GM18870 (cell line): Measurements from ENCODE around the gene DGKI.

ENCODE experiments used
- ATAC-seq: cut with Tn5 transposase; IDR thresholded peaks from one replicate; pipeline ENCODE4 v1.9.1; 2021; ENCODE audit warnings: moderate library complexity; ENCODE audit not compliant: unreplicated experiment

The DGKI gene

GRCh38 chr7:137873524-137873923 is 26.8 kb upstream of the DGKI start:
- peak; percentile 38 for ATAC-seq

GRCh38 chr7:137871170-137871915 is 24.6 kb upstream of the DGKI start:
- no peak for ATAC-seq

- no peak for ATAC-seq
Measured at GRCh38 chr7:137870684-137871083, 23.9 kb upstream of the DGKI start.

- ATAC-seq, result no peak
Measured at GRCh38 chr7:137870078-137870477, 23.3 kb upstream of the DGKI start.

- ATAC-seq, result no peak
Measured at GRCh38 chr7:137869260-137869659, 22.5 kb upstream of the DGKI start.

GRCh38 chr7:137867289-137867688 is 20.5 kb upstream of the DGKI start:
- ATAC-seq, result no peak

GRCh38 chr7:137865764-137866163 is 19.0 kb upstream of the DGKI start:
- no peak for ATAC-seq

- ATAC-seq, result no peak
Measured at GRCh38 chr7:137862964-137863363, 16.2 kb upstream of the DGKI start.

GRCh38 chr7:137862358-137862757 is 15.6 kb upstream of the DGKI start:
- ATAC-seq, result no peak

GRCh38 chr7:137860542-137860941 is 13.8 kb upstream of the DGKI start:
- ATAC-seq, result no peak

- no peak for ATAC-seq
Measured at GRCh38 chr7:137853053-137853452, 6.3 kb upstream of the DGKI start.

- no peak for ATAC-seq
Measured at GRCh38 chr7:137852108-137852507, 5.3 kb upstream of the DGKI start.

- no peak for ATAC-seq
Measured at GRCh38 chr7:137850972-137851945, 4.5 kb upstream of the DGKI start.

GRCh38 chr7:137850571-137850970 is 3.8 kb upstream of the DGKI start:
- ATAC-seq, result no peak

- ATAC-seq, result no peak
Measured at GRCh38 chr7:137848095-137848494, 1.3 kb upstream of the DGKI start.

- no peak for ATAC-seq
Measured at GRCh38 chr7:137847568-137848050, 835 bp upstream of the DGKI start.

- no peak for ATAC-seq
Measured at GRCh38 chr7:137846549-137846826, 286 bp downstream of the DGKI start.

- ATAC-seq, result no peak
Measured at GRCh38 chr7:137844677-137845425, 1.9 kb downstream of the DGKI start.

- no peak for ATAC-seq
Measured at GRCh38 chr7:137839903-137840779, 6.6 kb downstream of the DGKI start.

- no peak for ATAC-seq
Measured at GRCh38 chr7:137838706-137839315, 8.0 kb downstream of the DGKI start.
